ENCODE data around the gene AHNAK. TPM values are rescaled to one million over a fixed set of nuclear protein-coding genes. Genes with fewer than 3 reads are reported as not detected.
A peak's percentile ranks its signal among the peaks of the same experiment; 100 is the strongest.

AHNAK gene
- total and polyA plus RNA-seq, 9 donors: 114 to 699 (median 540) TPM

GRCh38 chr11:62398011-62398994 is 148.3 kb downstream of the AHNAK start:
- TF ChIP-seq EP300 (IDR thresholded peaks at IDR 0.05) (no peak), CTCF (IDR thresholded peaks at IDR 0.05) (no peak), POLR2A (IDR thresholded peaks at IDR 0.05) (no peak)
- Histone ChIP-seq H3K4me1 (ENCODE audit: insufficient read depth) (peaks cover 49% of the 10 kb centered on the region), H3K36me3 (no peaks in the 10 kb centered on the region), H3K4me3 (no peak overlapping the region), H3K27me3 (no peaks in the 10 kb centered on the region), H3K9me3 (no peaks in the 10 kb centered on the region), H3K27ac (peak overlapping the region; percentile 37 to 79)
- peak; percentile 48 to 64 (median 56) for DNase-seq
- intact Hi-C loops (cut with DNase I): loop anchor here in 2 of 4 donors (5.0 to 10.0 kb wide), 5 partner anchors 144 to 456 kb away; partner anchors contain the start of genes LBHD1 (in 1 of the 2), LRRN4CL (in 1 of the 2), UBXN1 (in 1 of the 2) and UQCC3 (in 1 of the 2)
- WGBS, 3 donors: 35 to 49% (median 46%) methylated on average over 22 of the region's 22 CpGs

GRCh38 chr11:62395885-62396551 is 150.6 kb downstream of the AHNAK start:
- no peaks in the 10 kb centered on the region for H3K27me3 ChIP-seq
- H3K36me3 ChIP-seq: no peaks in the 10 kb centered on the region
- TF ChIP-seq POLR2A (IDR thresholded peaks at IDR 0.05): no peak
- no peak for TF ChIP-seq CTCF (IDR thresholded peaks at IDR 0.05)
- H3K9me3 ChIP-seq: no peaks in the 10 kb centered on the region
- no peak overlapping the region for H3K4me3 ChIP-seq
- DNase-seq: peak in 1 of 5 donors; percentile 42
- H3K4me1 ChIP-seq (ENCODE audit: insufficient read depth): peaks cover 33% of the 10 kb centered on the region
- 79 to 88% (median 83%) methylated on average over 10 of the region's 10 CpGs for WGBS, 3 donors
- H3K27ac ChIP-seq: peak overlapping the region in 1 of 2 donors; percentile 75
- intact Hi-C loops (cut with DNase I): loop anchor here in 2 of 4 donors (5.0 to 10.0 kb wide), 5 partner anchors 146 to 459 kb away; partner anchors contain the start of genes LBHD1 (in 1 of the 2), LRRN4CL (in 1 of the 2), UBXN1 (in 1 of the 2) and UQCC3 (in 1 of the 2)

GRCh38 chr11:62394825-62395538 is 151.6 kb downstream of the AHNAK start:
- H3K4me1 ChIP-seq (ENCODE audit: insufficient read depth): peaks cover 24% of the 10 kb centered on the region
- no peaks in the 10 kb centered on the region for H3K36me3 ChIP-seq
- intact Hi-C loops (cut with DNase I): loop anchor here in 3 of 4 donors (5.0 to 10.0 kb wide), 6 partner anchors 147 to 460 kb away; partner anchors contain the start of genes LBHD1 (in 1 of the 3), LRRN4CL (in 1 of the 3), UBXN1 (in 1 of the 3) and UQCC3 (in 1 of the 3)
- DNase-seq: peak; percentile 83 to 91 (median 88)
- no peaks in the 10 kb centered on the region for H3K9me3 ChIP-seq
- H3K27ac ChIP-seq: peak overlapping the region in 1 of 2 donors; percentile 75
- TF ChIP-seq EP300 (IDR thresholded peaks at IDR 0.05) (no peak), CTCF (IDR thresholded peaks at IDR 0.05) (peak; percentile 58 to 80 (median 65))
- H3K4me3 ChIP-seq: peak overlapping the region; percentile 40
- no peaks in the 10 kb centered on the region for H3K27me3 ChIP-seq
- WGBS, 3 donors: 0 to 1% (median 1%) methylated on average over 14 of the region's 14 CpGs

Data from ovary (tissue), 9 donors.